UCSD-AML1 (cell line): ENCODE results near the gene KRTAP3-1.

Experiments
- DNase-seq: peaks from one replicate; lab custom pipeline; 2025; ENCODE audit not compliant: unreplicated experiment; lab: John Stamatoyannopoulos, UW

KRTAP3-1 gene

GRCh38 chr17:40980596-40980995, 28.3 kb downstream of the KRTAP3-1 start:
- DNase-seq = no peak

GRCh38 chr17:40980117-40980516, 28.8 kb downstream of the KRTAP3-1 start:
- no peak for DNase-seq

GRCh38 chr17:40978575-40979151, 30.3 kb downstream of the KRTAP3-1 start:
- no peak for DNase-seq

GRCh38 chr17:40975516-40975915, 33.4 kb downstream of the KRTAP3-1 start:
- no peak for DNase-seq

- DNase-seq = no peak
These were observed 34.6 kb downstream of the KRTAP3-1 start for GRCh38 chr17:40974366-40974765.

- no peak for DNase-seq
These were observed 41.3 kb downstream of the KRTAP3-1 start for GRCh38 chr17:40967582-40967981.

GRCh38 chr17:40966848-40967247, 42.1 kb downstream of the KRTAP3-1 start, which contains the start of gene KRT39:
Gene KRT39 (minus strand): TSS chr17:40966948. CDS start chr17:40966856, 92 bp downstream.
- DNase-seq = no peak

GRCh38 chr17:40963838-40964237, 45.1 kb downstream of the KRTAP3-1 start:
- no peak for DNase-seq

- DNase-seq = no peak
These were observed 46.8 kb downstream of the KRTAP3-1 start for GRCh38 chr17:40962059-40962561.

GRCh38 chr17:40961591-40961990, 47.3 kb downstream of the KRTAP3-1 start:
- DNase-seq = no peak

GRCh38 chr17:40960144-40960543, 48.8 kb downstream of the KRTAP3-1 start:
- DNase-seq = no peak
